H9 (cell line): ENCODE measurements around the gene CLDN22. TPM values are rescaled to one million over a fixed set of nuclear protein-coding genes. Genes with fewer than 3 reads are reported as not detected.

Experiments used
- DNase-seq: peaks from one replicate; pipeline ENCODE4 v3.0.0-alpha.2; 2017
- H2AFZ ChIP-seq: one replicate; pipeline ENCODE4 v1.6.1; 2013; ENCODE audit warnings: mild to moderate bottlenecking, low read length, control low read depth, moderate library complexity
- H2AK5ac ChIP-seq: 2 replicates; pipeline ENCODE4 v1.6.1; 2013; ENCODE audit warnings: low read length, control low read depth, mixed read lengths; ENCODE audit not compliant: insufficient read length
- H2BK120ac ChIP-seq: one replicate; pipeline ENCODE4 v1.6.1; 2013; ENCODE audit warnings: low read depth, mild to moderate bottlenecking, low read length, control low read depth, inconsistent platforms; ENCODE audit not compliant: poor library complexity, severe bottlenecking
- H2BK12ac ChIP-seq: 2 replicates; pipeline ENCODE4 v1.6.1; 2013; ENCODE audit warnings: low read length, control low read depth, mixed read lengths, low read depth; ENCODE audit not compliant: insufficient read length
- H2BK15ac ChIP-seq: 2 replicates; pipeline ENCODE4 v1.6.1; 2013; ENCODE audit warnings: low read depth, low read length, control low read depth
- H2BK20ac ChIP-seq: one replicate; pipeline ENCODE4 v1.6.1; 2013; ENCODE audit warnings: low read depth, mild to moderate bottlenecking, low read length, control low read depth, inconsistent platforms; ENCODE audit not compliant: poor library complexity, severe bottlenecking
- H2BK5ac ChIP-seq: 2 replicates; pipeline ENCODE4 v1.6.1; 2013; ENCODE audit warnings: low read length, control low read depth, mixed read lengths; ENCODE audit not compliant: insufficient read length
- H3K14ac ChIP-seq: 2 replicates; pipeline ENCODE4 v1.6.1; 2013; ENCODE audit warnings: low read length, control low read depth; ENCODE audit not compliant: insufficient read depth
- H3K18ac ChIP-seq: 2 replicates; pipeline ENCODE4 v1.6.1; 2013; ENCODE audit warnings: low read depth, mild to moderate bottlenecking, mixed read lengths, low read length, control low read depth; ENCODE audit not compliant: insufficient read length
- H3K23ac ChIP-seq: 2 replicates; pipeline ENCODE4 v1.6.1; 2013; ENCODE audit warnings: low read length, control low read depth, mixed read lengths, low read depth; ENCODE audit not compliant: insufficient read length
- H3K23me2 ChIP-seq: 2 replicates; pipeline ENCODE4 v1.6.1; 2013; ENCODE audit warnings: low read depth, mild to moderate bottlenecking, mixed read lengths, low read length, control low read depth; ENCODE audit not compliant: insufficient read length, poor library complexity, severe bottlenecking
- H3K27ac ChIP-seq: 2 replicates; pipeline ENCODE4 v1.5.1; 2013; ENCODE audit warnings: low read length, control low read depth, mixed read lengths, low read depth; ENCODE audit not compliant: insufficient read length
- H3K27me3 ChIP-seq: 2 replicates; pipeline ENCODE4 v1.6.1; 2013; ENCODE audit warnings: low read length, control low read depth, inconsistent platforms; ENCODE audit not compliant: insufficient read depth
- H3K4ac ChIP-seq: 2 replicates; pipeline ENCODE4 v1.6.1; 2013; ENCODE audit warnings: low read depth, mild to moderate bottlenecking, control low read depth, inconsistent platforms, low read length, moderate library complexity
- H3K4me1 ChIP-seq: 2 replicates; pipeline ENCODE4 v1.6.1; 2013; ENCODE audit warnings: low read length, control low read depth, inconsistent platforms; ENCODE audit not compliant: insufficient read depth
- H3K4me2 ChIP-seq: 2 replicates; pipeline ENCODE4 v1.6.1; 2013; ENCODE audit warnings: low read length, control low read depth, mixed read lengths; ENCODE audit not compliant: insufficient read length, insufficient read depth
- H3K56ac ChIP-seq: 2 replicates; pipeline ENCODE4 v1.6.1; 2013; ENCODE audit warnings: low read depth, mild to moderate bottlenecking, mixed read lengths, low read length, control low read depth; ENCODE audit not compliant: insufficient read length
- H3K79me1 ChIP-seq: 2 replicates; pipeline ENCODE4 v1.6.1; 2013; ENCODE audit warnings: low read depth, mild to moderate bottlenecking, moderate library complexity, low read length, control low read depth, inconsistent platforms; ENCODE audit not compliant: insufficient read depth, poor library complexity, severe bottlenecking
- H3K79me2 ChIP-seq: 2 replicates; pipeline ENCODE4 v1.6.1; 2013; ENCODE audit warnings: low read length, control low read depth, inconsistent platforms; ENCODE audit not compliant: insufficient read depth
- H3K9ac ChIP-seq: 2 replicates; pipeline ENCODE4 v1.6.1; 2013; ENCODE audit warnings: low read length, control low read depth, mixed read lengths; ENCODE audit not compliant: insufficient read length; ENCODE audit errors: extremely low read depth
- H3K9me3 ChIP-seq: one replicate; pipeline ENCODE4 v1.6.1; 2013; ENCODE audit warnings: low read depth, low read length, inconsistent platforms; ENCODE audit not compliant: control insufficient read depth
- H3T11ph ChIP-seq: one replicate; pipeline ENCODE4 v1.6.1; 2013; ENCODE audit warnings: mild to moderate bottlenecking, low read length, control low read depth, inconsistent platforms
- H4K20me1 ChIP-seq: one replicate; pipeline ENCODE4 v1.6.1; 2013; ENCODE audit not compliant: control insufficient read depth, insufficient read length, insufficient read depth
- H4K5ac ChIP-seq: 2 replicates; pipeline ENCODE4 v1.6.1; 2013; ENCODE audit warnings: low read depth, mild to moderate bottlenecking, mixed read lengths, low read length, control low read depth; ENCODE audit not compliant: insufficient read length
- H4K8ac ChIP-seq: replicated peaks from 2 replicates; pipeline ENCODE4 v1.6.1; 2013; ENCODE audit warnings: low read length, control low read depth, mixed read lengths, low read depth; ENCODE audit not compliant: insufficient read length
- H4K91ac ChIP-seq: 2 replicates; pipeline ENCODE4 v1.6.1; 2013; ENCODE audit warnings: low read depth, mild to moderate bottlenecking, moderate library complexity, mixed read lengths, low read length, control low read depth; ENCODE audit not compliant: insufficient read length
- H3K27ac Mint-ChIP-seq, 3 experiments: 2 replicates in 2 of 3; 3 replicates in 1 of 3; pipeline ENCODE4 v1.8.0; 2020 to 2021; ENCODE audit warnings: mixed read lengths in 3 of 3, mild to moderate bottlenecking in 1 of 3, moderate library complexity in 1 of 3
- H3K27me3 Mint-ChIP-seq: 2 replicates; pipeline ENCODE4 v1.8.0; 2021; ENCODE audit warnings: low read depth, mild to moderate bottlenecking, moderate library complexity, mixed read lengths
- H3K36me3 Mint-ChIP-seq, 3 experiments: 2 replicates in 2 of 3; 3 replicates in 1 of 3; pipeline ENCODE4 v1.8.0; 2020 to 2021; ENCODE audit warnings: low read depth in 3 of 3, mixed read lengths in 3 of 3; ENCODE audit not compliant: insufficient read depth in 1 of 3
- H3K4me1 Mint-ChIP-seq, 2 experiments: 2 replicates each; pipeline ENCODE4 v1.8.0; 2020; ENCODE audit warnings: mixed read lengths in 2 of 2
- H3K4me3 Mint-ChIP-seq, 2 experiments: 2 replicates in 1 of 2; 3 replicates in 1 of 2; pipeline ENCODE4 v1.8.0; 2020 to 2021; ENCODE audit warnings: mild to moderate bottlenecking in 2 of 2, mixed read lengths in 2 of 2, moderate library complexity in 1 of 2
- H3K9me3 Mint-ChIP-seq, 2 experiments: 2 replicates in 1 of 2; 3 replicates in 1 of 2; pipeline ENCODE4 v1.8.0; 2020; ENCODE audit warnings: mild to moderate bottlenecking in 2 of 2, mixed read lengths in 2 of 2, moderate library complexity in 1 of 2
- WGBS: extraction: QIAGEN DNeasy Blood & Tissue Kit; methylation state at CpG from one replicate; pipeline ENCODE4 v1.1.7; 2013; ENCODE audit warnings: missing lambda C conversion rate, low lambda C conversion rate, mixed read lengths; ENCODE audit not compliant: insufficient read length; ENCODE audit errors: extremely low coverage; 5-methylcytosine and 5-hydroxymethylcytosine counted together
- total RNA-seq: library from RNA; stranded (reverse); gene quantifications from 2 replicates; pipeline ENCODE4 v1.2.1, GENCODE V29; 2021
- TF ChIP-seq, protein P1 (sequence below): fragments of 200-600 bp; sonication (generic); conservative IDR thresholded peaks from 3 replicates; pipeline ENCODE4 v1.8.0; 2021; ENCODE audit warnings: antibody characterized with exemption, mild to moderate bottlenecking

Gene CLDN22
- total RNA-seq, 1 experiment from 2014 or later, result not detected

GRCh38 chr4:183304538-183304937 is 15.5 kb downstream of the CLDN22 start:
- Histone ChIP-seq H3K4me2 (no peak overlapping the region), H4K20me1 (no peaks in the 10 kb centered on the region)
- peaks cover 11 to 37% (median 33%) of the 10 kb centered on the region in 3 experiments; a peak in 6 of 7 replicates for H3K36me3 Mint-ChIP-seq

More at GRCh38 chr4:183304538-183304937, 15.5 kb downstream of the CLDN22 start:
- Histone ChIP-seq H2BK5ac (no peak overlapping the region), H3K27me3 (no peaks in the 10 kb centered on the region), H2AK5ac (no peak overlapping the region), H3K18ac (no peak overlapping the region), H3T11ph (no peak overlapping the region), H2BK12ac (no peak overlapping the region), H4K8ac (no peak overlapping the region), H3K23me2 (no peaks in the 10 kb centered on the region), H3K79me2 (no peaks in the 10 kb centered on the region), H3K4me1 (no peaks in the 10 kb centered on the region), H2BK15ac (no peak overlapping the region), H4K5ac (no peak overlapping the region), H4K91ac (no peak overlapping the region), H2BK120ac (no peak overlapping the region), H3K56ac (no peak overlapping the region), H3K4ac (no peak overlapping the region), H3K79me1 (no peaks in the 10 kb centered on the region), H2AFZ (no peak overlapping the region), H3K14ac (no peak overlapping the region), H3K9ac (no peak overlapping the region), H3K27ac (no peak overlapping the region), H3K9me3 (no peaks in the 10 kb centered on the region), H2BK20ac (no peak overlapping the region), H3K23ac (no peak overlapping the region)
- no peak overlapping the region for H3K4me3 Mint-ChIP-seq
- no peak overlapping the region; a peak in 1 of 7 replicates for H3K27ac Mint-ChIP-seq
- H3K4me1 Mint-ChIP-seq, result no peaks in the 10 kb centered on the region
- no CpG with 5 or more reads among the region's 2 CpGs for WGBS
- TF ChIP-seq, protein P1, sequence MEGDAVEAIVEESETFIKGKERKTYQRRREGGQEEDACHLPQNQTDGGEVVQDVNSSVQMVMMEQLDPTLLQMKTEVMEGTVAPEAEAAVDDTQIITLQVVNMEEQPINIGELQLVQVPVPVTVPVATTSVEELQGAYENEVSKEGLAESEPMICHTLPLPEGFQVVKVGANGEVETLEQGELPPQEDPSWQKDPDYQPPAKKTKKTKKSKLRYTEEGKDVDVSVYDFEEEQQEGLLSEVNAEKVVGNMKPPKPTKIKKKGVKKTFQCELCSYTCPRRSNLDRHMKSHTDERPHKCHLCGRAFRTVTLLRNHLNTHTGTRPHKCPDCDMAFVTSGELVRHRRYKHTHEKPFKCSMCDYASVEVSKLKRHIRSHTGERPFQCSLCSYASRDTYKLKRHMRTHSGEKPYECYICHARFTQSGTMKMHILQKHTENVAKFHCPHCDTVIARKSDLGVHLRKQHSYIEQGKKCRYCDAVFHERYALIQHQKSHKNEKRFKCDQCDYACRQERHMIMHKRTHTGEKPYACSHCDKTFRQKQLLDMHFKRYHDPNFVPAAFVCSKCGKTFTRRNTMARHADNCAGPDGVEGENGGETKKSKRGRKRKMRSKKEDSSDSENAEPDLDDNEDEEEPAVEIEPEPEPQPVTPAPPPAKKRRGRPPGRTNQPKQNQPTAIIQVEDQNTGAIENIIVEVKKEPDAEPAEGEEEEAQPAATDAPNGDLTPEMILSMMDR, result no peak
- H3K9me3 Mint-ChIP-seq, result no peaks in the 10 kb centered on the region
- no peak for DNase-seq
- no peaks in the 10 kb centered on the region for H3K27me3 Mint-ChIP-seq
